Osteoblast (primary cell): ENCODE measurements around the gene LGR6. TPM values are rescaled to one million over a fixed set of nuclear protein-coding genes. Genes with fewer than 3 reads are reported as not detected.

Source experiments
- DNase-seq: peaks from one replicate; pipeline ENCODE4 v3.0.0; 2011; ENCODE audit warnings: low spot score, mixed read lengths; ENCODE audit not compliant: insufficient read length; ENCODE audit errors: missing footprints
- H2AFZ ChIP-seq: 2 replicates; pipeline ENCODE4 v1.6.0; 2011; ENCODE audit warnings: mild to moderate bottlenecking, low read length
- H3K27ac ChIP-seq: 2 replicates; pipeline ENCODE4 v1.5.1; 2011; ENCODE audit warnings: mild to moderate bottlenecking, low read depth, low read length, moderate library complexity
- H3K27me3 ChIP-seq: 2 replicates; pipeline ENCODE4 v1.6.0; 2012; ENCODE audit warnings: mild to moderate bottlenecking, control low read depth, inconsistent platforms, low read length, moderate library complexity; ENCODE audit not compliant: insufficient read depth
- H3K36me3 ChIP-seq: 2 replicates; pipeline ENCODE4 v1.5.1; 2011; ENCODE audit warnings: mild to moderate bottlenecking, low read length, control low read depth, moderate library complexity; ENCODE audit not compliant: insufficient read depth
- H3K4me1 ChIP-seq: 2 replicates; pipeline ENCODE4 v1.5.1; 2011; ENCODE audit warnings: mild to moderate bottlenecking, low read length, control low read depth, moderate library complexity; ENCODE audit not compliant: insufficient read depth
- H3K4me2 ChIP-seq: 2 replicates; pipeline ENCODE4 v1.6.0; 2011; ENCODE audit warnings: mild to moderate bottlenecking, low read length; ENCODE audit not compliant: insufficient read depth
- H3K4me3 ChIP-seq: fragments of 200-600 bp; sonication (generic); 3 replicates; pipeline ENCODE4 v1.5.1; 2012; ENCODE audit warnings: mild to moderate bottlenecking, low read length, inconsistent platforms; ENCODE audit not compliant: insufficient read depth
- H3K79me2 ChIP-seq: 2 replicates; pipeline ENCODE4 v1.6.0; 2012; ENCODE audit warnings: mild to moderate bottlenecking, low read length, control low read depth, inconsistent platforms; ENCODE audit not compliant: insufficient read depth
- H3K9me3 ChIP-seq: 2 replicates; pipeline ENCODE4 v1.5.1; 2011; ENCODE audit warnings: low read depth, low read length, control low read depth
- H4K20me1 ChIP-seq: 2 replicates; pipeline ENCODE4 v1.6.0; 2012; ENCODE audit warnings: mild to moderate bottlenecking, low read length, control low read depth; ENCODE audit not compliant: insufficient read depth
- CTCF ChIP-seq: IDR thresholded peaks from 2 replicates; pipeline ENCODE4 v1.5.1; 2011; ENCODE audit warnings: mild to moderate bottlenecking, low read depth, low read length, moderate library complexity; ENCODE audit errors: extremely low read depth
- total RNA-seq: library from RNA; depleted of rRNA; stranded (reverse); fragments of >200 nt; gene quantifications from 2 replicates; pipeline ENCODE4 v1.2.3, GENCODE V29; 2012

The LGR6 gene
- total RNA-seq, 1 donor = not detected

GRCh38 chr1:202248861-202249260, 55.3 kb downstream of the LGR6 start:
- H3K4me2 ChIP-seq = no peak overlapping the region
- no peaks in the 10 kb centered on the region for H3K36me3 ChIP-seq
- H3K79me2 ChIP-seq = no peaks in the 10 kb centered on the region
- DNase-seq = peak; percentile 54
- H3K9me3 ChIP-seq = no peaks in the 10 kb centered on the region
- peaks cover 30% of the 10 kb centered on the region for H3K27me3 ChIP-seq
- no peaks in the 10 kb centered on the region for H4K20me1 ChIP-seq
- H2AFZ ChIP-seq = no peak overlapping the region
- peaks cover 6% of the 10 kb centered on the region for H3K4me1 ChIP-seq
- TF ChIP-seq CTCF = no peak
- H3K27ac ChIP-seq = no peak overlapping the region
- H3K4me3 ChIP-seq = no peak overlapping the region

GRCh38 chr1:202249436-202249835, 55.8 kb downstream of the LGR6 start:
- Histone ChIP-seq H3K4me3 (no peak overlapping the region), H3K79me2 (no peaks in the 10 kb centered on the region), H3K9me3 (no peaks in the 10 kb centered on the region), H3K27ac (no peak overlapping the region), H3K4me2 (no peak overlapping the region), H2AFZ (no peak overlapping the region), H3K36me3 (no peaks in the 10 kb centered on the region), H4K20me1 (no peaks in the 10 kb centered on the region), H3K4me1 (peaks cover 6% of the 10 kb centered on the region), H3K27me3 (peaks cover 30% of the 10 kb centered on the region)
- no peak for DNase-seq
- no peak for TF ChIP-seq CTCF

- Histone ChIP-seq H3K9me3 (no peaks in the 10 kb centered on the region), H3K27me3 (peaks cover 31% of the 10 kb centered on the region), H3K36me3 (no peaks in the 10 kb centered on the region), H3K4me3 (no peak overlapping the region), H3K4me2 (no peak overlapping the region), H3K79me2 (no peaks in the 10 kb centered on the region), H2AFZ (no peak overlapping the region), H4K20me1 (no peaks in the 10 kb centered on the region), H3K27ac (no peak overlapping the region), H3K4me1 (peaks cover 6% of the 10 kb centered on the region)
- no peak for DNase-seq
- no peak for TF ChIP-seq CTCF
These were observed 56.2 kb downstream of the LGR6 start for GRCh38 chr1:202249846-202250245.

- H3K36me3 ChIP-seq = no peaks in the 10 kb centered on the region
- no peaks in the 10 kb centered on the region for H3K79me2 ChIP-seq
- H3K4me3 ChIP-seq = no peak overlapping the region
- H3K9me3 ChIP-seq = no peaks in the 10 kb centered on the region
- H3K27me3 ChIP-seq = peaks cover 40% of the 10 kb centered on the region
- H4K20me1 ChIP-seq = no peaks in the 10 kb centered on the region
- no peak overlapping the region for H3K27ac ChIP-seq
- DNase-seq = no peak
- H2AFZ ChIP-seq = no peak overlapping the region
- no peak overlapping the region for H3K4me2 ChIP-seq
- peaks cover 6% of the 10 kb centered on the region for H3K4me1 ChIP-seq
- TF ChIP-seq CTCF = no peak
These were observed 57.4 kb downstream of the LGR6 start for GRCh38 chr1:202250982-202251381.
